Astrocyte of the spinal cord (primary cell): ENCODE data around the gene TTC33.

Experiments used
- DNase-seq: peaks from one replicate; pipeline ENCODE4 v3.0.0; 2011; ENCODE audit warnings: low read depth, low spot score
- H3K4me3 ChIP-seq: 2 replicates; pipeline ENCODE4 v1.5.1; 2011; ENCODE audit warnings: low read depth, mild to moderate bottlenecking, low read length, moderate library complexity
- in situ Hi-C: cut with HindIII; loops from 2 replicates; pipeline ENCODE4 v1.10.0; 2017; ENCODE audit warnings: low sequenced_read_pairs
- TF ChIP-seq, protein P1 (sequence below): IDR thresholded peaks from 2 replicates; pipeline ENCODE4 v1.5.1; 2012; ENCODE audit warnings: low read depth, mild to moderate bottlenecking, low read length, inconsistent platforms

TTC33 gene

DNA sequence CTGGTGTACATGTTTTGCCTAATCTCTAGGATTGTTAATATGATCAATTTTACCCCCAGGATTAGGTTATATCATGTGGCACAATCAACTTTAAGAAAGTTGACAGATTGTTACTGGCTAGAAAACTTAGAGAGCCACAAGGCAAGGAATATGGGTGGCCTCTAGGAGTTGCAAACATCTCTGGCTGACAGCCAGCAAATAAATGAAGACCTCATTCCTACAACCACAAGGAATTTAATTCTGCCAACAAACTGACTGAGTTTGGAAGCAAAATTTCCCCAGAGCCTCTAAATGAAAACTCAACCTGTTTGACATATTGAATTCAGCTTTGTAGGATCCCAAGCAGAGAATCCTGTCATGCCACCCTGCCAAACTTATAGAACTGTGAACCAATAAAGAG is 272.4 kb downstream of the TTC33 start:
- in situ Hi-C loops = no loop called here
- DNase-seq = peak; percentile 24
- TF ChIP-seq, protein P1, sequence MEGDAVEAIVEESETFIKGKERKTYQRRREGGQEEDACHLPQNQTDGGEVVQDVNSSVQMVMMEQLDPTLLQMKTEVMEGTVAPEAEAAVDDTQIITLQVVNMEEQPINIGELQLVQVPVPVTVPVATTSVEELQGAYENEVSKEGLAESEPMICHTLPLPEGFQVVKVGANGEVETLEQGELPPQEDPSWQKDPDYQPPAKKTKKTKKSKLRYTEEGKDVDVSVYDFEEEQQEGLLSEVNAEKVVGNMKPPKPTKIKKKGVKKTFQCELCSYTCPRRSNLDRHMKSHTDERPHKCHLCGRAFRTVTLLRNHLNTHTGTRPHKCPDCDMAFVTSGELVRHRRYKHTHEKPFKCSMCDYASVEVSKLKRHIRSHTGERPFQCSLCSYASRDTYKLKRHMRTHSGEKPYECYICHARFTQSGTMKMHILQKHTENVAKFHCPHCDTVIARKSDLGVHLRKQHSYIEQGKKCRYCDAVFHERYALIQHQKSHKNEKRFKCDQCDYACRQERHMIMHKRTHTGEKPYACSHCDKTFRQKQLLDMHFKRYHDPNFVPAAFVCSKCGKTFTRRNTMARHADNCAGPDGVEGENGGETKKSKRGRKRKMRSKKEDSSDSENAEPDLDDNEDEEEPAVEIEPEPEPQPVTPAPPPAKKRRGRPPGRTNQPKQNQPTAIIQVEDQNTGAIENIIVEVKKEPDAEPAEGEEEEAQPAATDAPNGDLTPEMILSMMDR = no peak
- no peak overlapping the region for H3K4me3 ChIP-seq

DNA sequence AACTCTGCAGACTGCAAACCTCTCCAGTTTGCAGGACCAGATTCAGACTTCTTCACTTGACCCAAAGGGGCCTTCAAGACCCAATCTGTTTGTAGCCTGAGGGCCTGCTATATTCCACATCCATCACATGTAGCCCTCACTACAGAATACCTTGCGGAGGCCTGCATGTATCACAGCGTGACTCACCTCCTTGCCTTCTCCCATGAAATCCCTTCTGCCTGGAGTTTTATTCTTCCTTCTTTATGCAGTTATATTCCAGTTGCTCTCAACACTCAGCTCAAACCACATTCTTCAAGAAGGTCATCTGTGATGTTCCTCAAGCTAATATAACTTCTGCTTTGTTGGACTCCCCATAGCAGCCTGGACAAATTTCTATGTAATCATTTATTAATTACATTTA is 274.5 kb downstream of the TTC33 start:
- TF ChIP-seq, protein P1 = no peak
- no peak for DNase-seq
- in situ Hi-C loops = no loop called here
- H3K4me3 ChIP-seq = no peak overlapping the region

DNA sequence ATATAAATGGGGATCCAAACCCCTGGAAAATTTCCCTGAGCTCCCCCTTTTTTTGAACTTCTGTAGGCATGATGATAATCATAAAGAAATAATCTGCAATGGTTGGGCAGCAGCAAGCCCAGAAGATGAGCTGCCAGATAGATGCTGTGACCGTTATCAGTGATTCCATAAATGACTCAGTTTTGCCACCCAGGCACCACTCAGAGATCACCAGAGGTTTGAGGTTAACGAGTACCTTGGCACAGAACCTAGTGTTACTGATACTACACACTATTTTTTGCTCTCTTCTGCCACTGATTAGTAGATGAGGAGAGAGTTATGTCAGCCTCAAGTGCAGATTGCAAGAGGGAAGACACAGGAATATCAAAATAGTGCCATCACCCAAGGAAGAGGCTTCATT is 275.4 kb downstream of the TTC33 start:
- TF ChIP-seq, protein P1 = no peak
- DNase-seq = no peak
- in situ Hi-C loops = no loop called here
- H3K4me3 ChIP-seq = no peak overlapping the region

DNA sequence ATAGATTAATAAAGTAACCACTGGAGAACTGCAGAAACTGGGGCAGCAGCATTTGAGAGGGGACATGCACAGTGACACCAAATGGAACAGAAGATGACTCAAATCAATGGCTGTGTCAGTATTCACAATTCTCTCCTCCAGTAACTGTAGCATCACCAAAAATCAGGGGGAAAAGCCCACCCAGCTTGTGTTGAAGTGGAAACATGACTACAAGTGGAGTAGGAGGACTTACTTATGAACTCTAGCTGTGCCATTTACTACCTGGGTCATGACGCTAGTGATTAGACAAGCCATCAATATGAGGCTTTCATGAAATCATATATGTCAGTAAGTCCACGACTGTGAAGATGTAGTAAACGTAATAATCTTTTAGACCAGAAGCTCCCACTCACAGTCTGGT is 275.8 kb downstream of the TTC33 start:
- no peak for DNase-seq
- TF ChIP-seq, protein P1 = no peak
- in situ Hi-C loops = no loop called here
- H3K4me3 ChIP-seq = no peak overlapping the region

DNA sequence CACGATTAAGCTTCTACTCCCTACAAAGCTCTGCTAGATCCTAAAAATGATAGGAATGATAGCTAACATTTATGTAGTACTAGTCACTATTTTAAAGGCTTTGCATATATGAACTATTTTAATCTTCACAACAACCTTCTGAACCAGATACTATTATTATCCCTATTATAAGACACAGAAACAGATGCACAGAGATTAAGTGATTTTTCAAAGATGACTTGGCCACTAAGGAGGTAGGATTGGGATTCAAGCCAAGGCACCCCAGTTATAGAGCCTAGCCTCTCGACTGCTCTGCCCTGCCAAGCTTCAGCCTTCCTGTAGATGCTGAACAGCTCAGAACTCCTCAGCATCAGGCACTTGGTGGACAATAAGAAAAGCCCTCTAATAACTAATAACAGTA is 277.0 kb downstream of the TTC33 start:
- no peak overlapping the region for H3K4me3 ChIP-seq
- no peak for DNase-seq
- TF ChIP-seq, protein P1 = no peak
- in situ Hi-C loops = no loop called here

DNA sequence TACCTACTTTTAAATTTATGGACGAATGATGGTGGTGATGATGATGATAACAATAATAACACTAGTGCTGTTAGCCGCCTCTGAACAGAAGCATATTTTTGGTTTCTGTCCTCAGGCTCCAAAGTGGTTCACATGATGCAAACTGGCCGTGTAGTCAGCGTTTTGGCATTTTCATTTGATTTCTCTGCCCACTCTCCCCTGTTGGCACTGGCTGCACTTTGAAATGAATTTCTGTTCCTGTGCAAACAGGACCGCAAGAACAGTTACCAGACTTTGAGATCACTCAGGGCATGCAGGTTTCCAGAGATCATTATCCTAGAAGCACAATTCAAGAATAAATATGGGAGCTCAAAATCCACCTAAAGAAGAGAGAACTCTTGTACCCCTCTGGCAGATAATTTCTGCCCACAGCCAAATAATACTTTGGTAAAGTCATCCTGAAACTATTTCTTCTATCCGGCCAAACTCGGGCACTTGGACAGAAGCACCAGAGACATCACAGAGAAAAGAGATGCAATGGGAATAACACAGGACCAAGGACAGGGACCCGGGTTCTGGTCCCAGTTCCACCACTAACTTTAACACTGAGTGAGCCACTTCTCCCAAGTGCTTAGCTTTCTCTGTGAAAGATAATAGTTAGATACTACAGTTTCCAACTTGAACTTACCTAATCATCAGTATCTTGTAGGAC is 277.8 kb downstream of the TTC33 start:
- peak; percentile 71 for DNase-seq
- H3K4me3 ChIP-seq = no peak overlapping the region
- in situ Hi-C loops = no loop called here
- TF ChIP-seq, protein P1 = no peak
